Neural cell (in vitro differentiated cells): ENCODE measurements around the gene SELL. TPM values are rescaled to one million over a fixed set of nuclear protein-coding genes. Genes with fewer than 3 reads are reported as not detected.

ENCODE experiments used
- H2AFZ ChIP-seq: fragments of 200-600, 300-800 bp; sonication (generic), shearing (Covaris generic); 2 replicates; pipeline ENCODE4 v1.6.0; 2014; ENCODE audit warnings: low read depth, mild to moderate bottlenecking, antibody characterized with exemption, low read length, moderate library complexity
- H3F3A ChIP-seq: fragments of 200-600 bp; shearing (Covaris generic); 2 replicates; pipeline ENCODE4 v1.6.1; 2016; ENCODE audit warnings: mild to moderate bottlenecking, moderate library complexity, mixed read lengths, antibody characterized with exemption, low read length; ENCODE audit not compliant: insufficient read depth, poor library complexity, severe bottlenecking
- H3K27ac ChIP-seq: fragments of 200-600, 300-800 bp; sonication (generic), shearing (Covaris generic); 2 replicates; pipeline ENCODE4 v1.5.1; 2014; ENCODE audit warnings: mild to moderate bottlenecking, low read length, moderate library complexity
- H3K27me3 ChIP-seq: fragments of 300-800, 200-600 bp; sonication (generic), shearing (Covaris generic); 2 replicates; pipeline ENCODE4 v1.6.0; 2014; ENCODE audit warnings: mild to moderate bottlenecking, low read depth, low read length, moderate library complexity; ENCODE audit not compliant: insufficient read depth
- H3K36me3 ChIP-seq: fragments of 300-800, 200-600 bp; sonication (generic), shearing (Covaris generic); 2 replicates; pipeline ENCODE4 v1.5.1; 2014; ENCODE audit warnings: mild to moderate bottlenecking, antibody characterized with exemption, low read length, moderate library complexity; ENCODE audit not compliant: insufficient read depth
- H3K4me2 ChIP-seq: fragments of 300-800, 200-600 bp; sonication (generic), shearing (Covaris generic); 2 replicates; pipeline ENCODE4 v1.6.0; 2014; ENCODE audit warnings: mild to moderate bottlenecking, low read length
- H3K4me3 ChIP-seq: fragments of 300-800, 200-600 bp; sonication (generic), shearing (Covaris generic); 2 replicates; pipeline ENCODE4 v1.5.1; 2014; ENCODE audit warnings: mild to moderate bottlenecking, low read length, moderate library complexity
- H3K79me2 ChIP-seq: fragments of 200-600 bp; shearing (Covaris generic); replicated peaks from 2 replicates; pipeline ENCODE4 v1.6.0; 2014; ENCODE audit warnings: mild to moderate bottlenecking, low read length, moderate library complexity; ENCODE audit not compliant: insufficient read depth
- H3K9ac ChIP-seq: fragments of 300-800, 200-600 bp; sonication (generic), shearing (Covaris generic); 2 replicates; pipeline ENCODE4 v1.6.1; 2016; ENCODE audit warnings: mild to moderate bottlenecking, low read length, mixed read lengths
- H3K9me2 ChIP-seq: fragments of 200-600 bp; shearing (Covaris generic); 2 replicates; pipeline ENCODE4 v1.6.1; 2016; ENCODE audit warnings: mild to moderate bottlenecking, low read length, mixed read lengths; ENCODE audit not compliant: insufficient read depth
- H3K9me3 ChIP-seq: fragments of 200-600, 300-800 bp; sonication (generic), shearing (Covaris generic); 2 replicates; pipeline ENCODE4 v1.6.1; 2016; ENCODE audit warnings: mild to moderate bottlenecking, mixed run types, low read length, moderate library complexity, mixed read lengths
- H4K20me1 ChIP-seq: fragments of 200-600 bp; shearing (Covaris generic); 2 replicates; pipeline ENCODE4 v1.6.1; 2016; ENCODE audit warnings: mild to moderate bottlenecking, mixed run types; ENCODE audit not compliant: insufficient read depth
- CTCF ChIP-seq: fragments of 450-650 bp; IDR thresholded peaks from 2 replicates; pipeline ENCODE4 v1.5.1; 2014; ENCODE audit warnings: antibody characterized with exemption, mild to moderate bottlenecking, moderate library complexity; ENCODE audit not compliant: poor library complexity, severe bottlenecking
- EP300 ChIP-seq: fragments of 450-650 bp; conservative IDR thresholded peaks from 2 replicates; pipeline ENCODE4 v1.6.1; 2014; ENCODE audit warnings: antibody characterized with exemption, mild to moderate bottlenecking, moderate library complexity; ENCODE audit not compliant: poor library complexity, severe bottlenecking
- EZH2 ChIP-seq: fragments of 200-600, 300-800 bp; shearing (Covaris generic), sonication (generic); IDR thresholded peaks from 2 replicates; pipeline ENCODE4 v1.6.1; 2014; ENCODE audit warnings: antibody characterized with exemption, low read length, borderline replicate concordance, mild to moderate bottlenecking; ENCODE audit not compliant: insufficient read depth, poor library complexity, severe bottlenecking
- MXI1 ChIP-seq: fragments of 450-650 bp; conservative IDR thresholded peaks from 2 replicates; pipeline ENCODE4 v1.6.1; 2014; ENCODE audit warnings: antibody characterized with exemption, mild to moderate bottlenecking; ENCODE audit not compliant: poor library complexity, severe bottlenecking
- POLR2AphosphoS5 ChIP-seq: IDR thresholded peaks from 2 replicates; pipeline ENCODE4 v1.6.1; 2012
- RAD21 ChIP-seq: fragments of 450-650 bp; conservative IDR thresholded peaks from 2 replicates; pipeline ENCODE4 v1.6.1; 2014; ENCODE audit warnings: antibody characterized with exemption, mild to moderate bottlenecking, moderate library complexity
- REST ChIP-seq: IDR thresholded peaks from 2 replicates; pipeline ENCODE4 v1.6.1; 2012; ENCODE audit warnings: borderline replicate concordance
- SMC3 ChIP-seq: fragments of 450-650 bp; conservative IDR thresholded peaks from 2 replicates; pipeline ENCODE4 v1.6.1; 2014; ENCODE audit warnings: antibody characterized with exemption, mild to moderate bottlenecking, moderate library complexity; ENCODE audit not compliant: poor library complexity
- TAF1 ChIP-seq: IDR thresholded peaks from 2 replicates; pipeline ENCODE4 v1.6.1; 2012; ENCODE audit warnings: low read depth
- polyA plus RNA-seq: library from polyadenylated mRNA; depleted of rRNA; stranded (reverse); fragments of >200 nt; gene quantifications from 2 replicates; pipeline ENCODE4 v1.2.3, GENCODE V29; 2014

Gene SELL
- polyA plus RNA-seq, 1 donor from 2014 or later: not detected

GRCh38 chr1:169733924-169734323 is 22.5 kb upstream of the SELL start, which contains the start of gene SELE:
Gene SELE (minus strand): TSS chr1:169734079. CDS start chr1:169733612, 467 bp downstream.
- Histone ChIP-seq H3K9ac (no peak within 1 kb of the TSS), H3K27ac (no peak within 1 kb of the TSS), H3K36me3 (no peaks in the 10 kb centered on the region), H3K9me2 (no peaks in the 10 kb centered on the region), H2AFZ (no peak within 1 kb of the TSS), H4K20me1 (no peaks in the 10 kb centered on the region), H3K27me3 (no peaks in the 10 kb centered on the region), H3K79me2 (no peaks in the 10 kb centered on the region), H3K4me3 (no peak within 1 kb of the TSS), H3K4me2 (no peak within 1 kb of the TSS), H3K9me3 (no peaks in the 10 kb centered on the region), H3F3A (no peaks in the 10 kb centered on the region)
- TF ChIP-seq TAF1: no peak
- TF ChIP-seq POLR2AphosphoS5: no peak
- TF ChIP-seq EP300: no peak
- TF ChIP-seq SMC3: no peak
- no peak for TF ChIP-seq EZH2

- Histone ChIP-seq H3K36me3 (no peaks in the 10 kb centered on the region), H3K9me2 (no peaks in the 10 kb centered on the region), H3K27ac (no peak overlapping the region), H3K79me2 (no peaks in the 10 kb centered on the region), H3K27me3 (no peaks in the 10 kb centered on the region), H2AFZ (no peak overlapping the region), H3K9ac (no peak overlapping the region), H3F3A (no peaks in the 10 kb centered on the region), H3K4me2 (no peak overlapping the region), H4K20me1 (no peaks in the 10 kb centered on the region), H3K9me3 (no peaks in the 10 kb centered on the region), H3K4me3 (no peak overlapping the region)
- TF ChIP-seq CTCF: no peak
- TF ChIP-seq MXI1: no peak
- no peak for TF ChIP-seq EP300
- no peak for TF ChIP-seq REST
- TF ChIP-seq RAD21: no peak
- no peak for TF ChIP-seq EZH2
These were observed 20.0 kb upstream of the SELL start for GRCh38 chr1:169731446-169731845.

- Histone ChIP-seq H3K36me3 (no peaks in the 10 kb centered on the region), H3K4me3 (no peak overlapping the region), H3K9ac (no peak overlapping the region), H4K20me1 (no peaks in the 10 kb centered on the region), H3K4me2 (no peak overlapping the region), H3K9me2 (no peaks in the 10 kb centered on the region), H3K27me3 (no peaks in the 10 kb centered on the region), H2AFZ (no peak overlapping the region), H3K27ac (no peak overlapping the region), H3K79me2 (no peaks in the 10 kb centered on the region), H3F3A (no peaks in the 10 kb centered on the region), H3K9me3 (no peaks in the 10 kb centered on the region)
- TF ChIP-seq POLR2AphosphoS5 (no peak), RAD21 (no peak), TAF1 (no peak), EP300 (no peak), EZH2 (no peak), SMC3 (no peak), CTCF (no peak), REST (no peak), MXI1 (no peak)
These were observed 18.6 kb upstream of the SELL start for GRCh38 chr1:169729991-169730390.
